ENCODE data around the gene KLHDC8B.

DNA sequence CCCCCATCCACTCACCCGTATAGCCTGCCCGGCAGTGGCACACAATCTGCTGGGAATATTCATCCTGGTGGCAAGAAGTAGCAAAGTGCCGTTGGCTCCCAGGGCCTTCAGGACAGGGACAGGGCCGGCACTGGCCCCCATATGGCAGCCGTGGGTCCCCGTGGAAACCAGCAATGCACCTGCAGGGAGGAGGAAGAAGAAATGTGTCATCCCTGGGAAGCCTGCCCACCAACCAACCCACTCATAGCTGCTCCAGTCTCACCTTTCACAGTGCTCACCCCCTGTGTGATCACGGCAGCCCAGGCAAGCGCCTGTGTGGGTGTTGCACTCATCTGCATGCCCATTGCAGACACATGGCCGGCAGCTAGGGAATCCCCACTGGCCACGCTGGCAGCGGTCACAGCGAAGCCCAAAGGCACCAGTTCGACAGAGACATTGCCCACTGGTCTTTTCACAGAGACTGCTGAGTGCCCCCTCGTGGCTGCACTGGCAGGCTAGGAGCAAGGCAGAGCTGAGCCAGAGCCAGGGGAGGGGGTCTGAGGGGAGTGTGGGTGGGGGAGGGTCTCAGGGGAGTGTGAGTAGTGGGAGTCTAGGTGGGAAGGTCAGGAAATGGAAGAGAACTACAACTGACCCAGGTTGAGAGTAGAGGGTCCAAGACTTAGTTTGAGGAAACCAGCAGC, 46.3 kb upstream of the KLHDC8B start:
- TF ChIP-seq CTCF (IDR thresholded peaks at IDR 0.05) (no peak), E2F5 (CRISPR knock-in tag; IDR thresholded peaks at IDR 0.05) (no peak), CREB1 (CRISPR knock-in tag; IDR thresholded peaks at IDR 0.05) (no peak), NR2C2 (CRISPR knock-in tag; IDR thresholded peaks at IDR 0.05) (no peak), USF2 (CRISPR knock-in tag; IDR thresholded peaks at IDR 0.05) (no peak), AR (CRISPR knock-in tag; IDR thresholded peaks at IDR 0.05) (no peak), ZNF232 (CRISPR knock-in tag; IDR thresholded peaks at IDR 0.05) (no peak), RELA (CRISPR knock-in tag; IDR thresholded peaks at IDR 0.05; ENCODE audit: borderline replicate concordance) (no peak), ZNF263 (CRISPR knock-in tag; IDR thresholded peaks at IDR 0.05; ENCODE audit: low read depth) (no peak)
- TF ChIP-seq, protein P1, sequence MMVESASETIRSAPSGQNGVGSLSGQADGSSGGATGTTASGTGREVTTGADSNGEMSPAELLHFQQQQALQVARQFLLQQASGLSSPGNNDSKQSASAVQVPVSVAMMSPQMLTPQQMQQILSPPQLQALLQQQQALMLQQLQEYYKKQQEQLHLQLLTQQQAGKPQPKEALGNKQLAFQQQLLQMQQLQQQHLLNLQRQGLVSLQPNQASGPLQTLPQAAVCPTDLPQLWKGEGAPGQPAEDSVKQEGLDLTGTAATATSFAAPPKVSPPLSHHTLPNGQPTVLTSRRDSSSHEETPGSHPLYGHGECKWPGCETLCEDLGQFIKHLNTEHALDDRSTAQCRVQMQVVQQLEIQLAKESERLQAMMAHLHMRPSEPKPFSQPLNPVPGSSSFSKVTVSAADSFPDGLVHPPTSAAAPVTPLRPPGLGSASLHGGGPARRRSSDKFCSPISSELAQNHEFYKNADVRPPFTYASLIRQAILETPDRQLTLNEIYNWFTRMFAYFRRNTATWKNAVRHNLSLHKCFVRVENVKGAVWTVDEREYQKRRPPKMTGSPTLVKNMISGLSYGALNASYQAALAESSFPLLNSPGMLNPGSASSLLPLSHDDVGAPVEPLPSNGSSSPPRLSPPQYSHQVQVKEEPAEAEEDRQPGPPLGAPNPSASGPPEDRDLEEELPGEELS (CRISPR knock-in tag; IDR thresholded peaks at IDR 0.05) = no peak
